AG04449 (cell line): ENCODE data around the gene FOXP1.
A peak's percentile ranks its signal among the peaks of the same experiment; 100 is the strongest.

Source experiments
- CTCF ChIA-PET: fragments of 350-600 bp; formaldehyde crosslinking; extraction: SDS; loops from one replicate; lab custom pipeline; 2021; ENCODE audit warnings: antibody characterized with exemption; lab: Yijun Ruan, JAX
- POLR2A ChIA-PET: fragments of 400-600, 350-600 bp; formaldehyde crosslinking; extraction: SDS; loops from one replicate; lab custom pipeline; 2020; ENCODE audit warnings: antibody characterized with exemption, inconsistent platforms; lab: Yijun Ruan, JAX
- DNase-seq: peaks from one replicate; pipeline ENCODE4 v3.0.0-alpha.2; 2010; ENCODE audit warnings: low read depth, low spot score
- H3K4me3 ChIP-seq: 2 replicates; pipeline ENCODE4 v1.5.1; 2011; ENCODE audit warnings: low read depth, mild to moderate bottlenecking, control low read depth, low read length
- CTCF ChIP-seq: IDR thresholded peaks from one replicate; pipeline ENCODE4 v1.5.1; 2011; ENCODE audit warnings: mild to moderate bottlenecking, moderate library complexity, low read length, control low read depth, inconsistent platforms; ENCODE audit not compliant: insufficient read depth; ENCODE audit errors: missing control alignments

Gene FOXP1

GRCh38 chr3:71253169-71253568, 330.4 kb downstream of the FOXP1 start:
- ChIA-PET CTCF (interaction anchor here (1.1 to 1.8 kb wide), 2 partner anchors 11 to 333 kb away, joined by 3 to 4 read pairs; no protein-coding TSS in a partner anchor), POLR2A (no interaction called here)
- no peak overlapping the region for H3K4me3 ChIP-seq
- DNase-seq = no peak
- no peak for TF ChIP-seq CTCF

- CTCF ChIA-PET = interaction anchor here (1.8 kb wide), 1 partner anchor 12 kb away, joined by 4 read pairs; no protein-coding TSS in a partner anchor
- DNase-seq = no peak
These were observed 331.1 kb downstream of the FOXP1 start for GRCh38 chr3:71252466-71252865.

GRCh38 chr3:71251156-71251775, 332.3 kb downstream of the FOXP1 start:
- POLR2A ChIA-PET = interaction anchor here (0.7 to 1.4 kb wide), 6 partner anchors 73 to 332 kb away, joined by 3 to 4 read pairs (median 4); partner anchors contain the start of gene FOXP1
- DNase-seq = peak; percentile 88
- no peak overlapping the region for H3K4me3 ChIP-seq
- TF ChIP-seq CTCF = no peak
- CTCF ChIA-PET = interaction anchor here (1.4 to 1.8 kb wide), 2 partner anchors 13 to 19 kb away, joined by 3 to 4 read pairs; no protein-coding TSS in a partner anchor

More at GRCh38 chr3:71252466-71252865, 331.1 kb downstream of the FOXP1 start:
- TF ChIP-seq CTCF = no peak
- H3K4me3 ChIP-seq = no peak overlapping the region
- POLR2A ChIA-PET = interaction anchor here (1.4 kb wide), 1 partner anchor 330 kb away, joined by 4 read pairs; no protein-coding TSS in a partner anchor

- TF ChIP-seq CTCF = no peak
- CTCF ChIA-PET = no interaction called here
- POLR2A ChIA-PET = no interaction called here
- no peak for DNase-seq
- no peak overlapping the region for H3K4me3 ChIP-seq
These were observed 333.5 kb downstream of the FOXP1 start for GRCh38 chr3:71250026-71250425.

- ChIA-PET POLR2A (no interaction called here), CTCF (interaction anchor here (0.8 kb wide), 1 partner anchor 13 kb away, joined by 3 read pairs; no protein-coding TSS in a partner anchor)
- DNase-seq = no peak
- H3K4me3 ChIP-seq = no peak overlapping the region
- no peak for TF ChIP-seq CTCF
These were observed 335.6 kb downstream of the FOXP1 start for GRCh38 chr3:71247958-71248335.

GRCh38 chr3:71247221-71247957, 336.1 kb downstream of the FOXP1 start:
- ChIA-PET POLR2A (no interaction called here), CTCF (interaction anchor here (0.8 kb wide), 1 partner anchor 13 kb away, joined by 3 read pairs; no protein-coding TSS in a partner anchor)
- DNase-seq = no peak
- no peak overlapping the region for H3K4me3 ChIP-seq
- TF ChIP-seq CTCF = no peak
